HG02840 (cell line): ENCODE measurements around the gene OR52H1.
"Not testable (repeated sequence)": the region's sequence is repeated elsewhere in the genome, so short reads cannot be mapped to it uniquely, and the experiment has no call there.

ENCODE experiments used
- ATAC-seq: cut with Tn5 transposase; IDR thresholded peaks from one replicate; pipeline ENCODE4 v1.9.1; 2021; ENCODE audit warnings: mild to moderate bottlenecking, moderate library complexity, moderate number of reproducible peaks; ENCODE audit not compliant: unreplicated experiment, low FRiP score

The OR52H1 gene

DNA sequence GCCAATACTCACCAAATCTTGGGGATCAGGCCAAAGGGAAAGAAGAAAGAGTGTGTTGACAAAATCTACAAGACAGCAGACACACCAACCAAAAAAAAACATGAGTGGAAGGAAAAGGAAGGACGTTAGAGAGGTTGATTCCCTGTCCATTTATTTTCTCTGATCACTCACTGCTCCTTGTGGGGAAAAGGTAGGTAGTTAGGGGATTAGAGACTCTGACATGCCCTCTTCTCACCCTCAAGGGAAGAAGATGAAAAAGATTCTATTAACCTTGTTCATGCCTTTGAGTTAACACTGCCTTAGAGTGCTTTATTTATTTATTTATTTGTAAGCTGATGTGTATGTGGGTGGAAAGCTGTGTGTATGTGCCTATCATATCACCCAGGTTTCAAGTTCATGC is at the start of gene OR52H1:
TSS of gene OR52H1 (minus strand) at position 101 of the 400 bp plus-strand sequence. CDS start 3,035 bp downstream, outside the sequence.
- ATAC-seq: no peak

- no peak for ATAC-seq
These were observed 49.6 kb upstream of the OR52H1 start for GRCh38 chr11:5597953-5598352.

DNA sequence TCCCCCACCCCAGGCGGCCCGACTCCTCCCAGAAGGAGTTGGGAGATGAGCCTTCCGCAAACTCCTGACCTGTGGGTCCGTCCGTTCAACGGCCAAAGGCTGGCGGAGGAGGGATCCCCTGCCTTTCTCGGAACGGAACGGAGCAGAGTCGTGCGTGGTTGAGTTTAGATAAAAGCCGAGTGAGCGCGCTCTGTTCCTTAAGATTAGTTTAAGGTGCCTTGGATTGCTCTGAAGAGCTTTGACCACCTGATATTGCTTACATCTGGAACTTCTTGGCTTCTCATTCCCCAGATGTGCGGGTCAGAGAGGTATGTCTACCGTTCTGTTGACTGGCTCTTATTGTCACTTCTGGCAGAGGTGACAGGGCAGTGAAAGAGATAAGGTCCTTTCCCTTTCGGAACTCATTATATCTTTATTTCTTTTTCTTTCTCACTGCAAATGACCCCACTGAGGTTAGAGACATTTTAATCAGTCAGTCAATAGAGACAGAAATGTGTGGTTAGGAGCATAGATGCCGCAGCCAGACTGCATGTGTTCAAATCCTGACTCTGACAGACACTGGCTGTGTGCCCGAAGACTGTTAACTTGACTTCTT is 48.4 kb upstream of the OR52H1 start, which contains the start of gene TRIM6:
TSS of gene TRIM6 (plus strand) at position 31 of the 595 bp plus-strand sequence. CDS start at position 292, 261 bp downstream.
- peak; percentile 41 for ATAC-seq

- ATAC-seq: no peak
These were observed 44.8 kb upstream of the OR52H1 start for GRCh38 chr11:5593146-5593545.

- no peak for ATAC-seq
These were observed 44.3 kb upstream of the OR52H1 start for GRCh38 chr11:5592615-5593014.

GRCh38 chr11:5591613-5592012 is 43.3 kb upstream of the OR52H1 start:
- no peak for ATAC-seq

DNA sequence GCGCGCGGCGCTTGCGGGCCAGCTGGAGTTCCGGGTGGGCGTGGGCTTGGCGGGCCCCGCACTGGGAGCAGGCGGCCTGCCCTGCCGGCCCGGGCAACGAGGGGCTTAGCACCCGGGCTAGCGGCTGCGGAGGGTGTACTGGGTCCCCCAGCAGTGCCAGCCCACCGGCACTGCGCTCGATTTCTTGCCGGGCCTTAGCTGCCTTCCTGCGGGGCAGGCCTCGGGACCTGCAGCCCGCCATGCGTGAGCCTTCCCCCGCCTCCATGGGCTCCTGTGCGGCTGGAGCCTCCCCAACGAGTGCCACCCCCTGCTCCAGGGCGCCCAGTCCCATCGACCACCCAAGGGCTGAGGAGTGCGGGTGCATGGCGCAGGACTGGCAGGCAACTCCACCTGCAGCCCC is 41.6 kb upstream of the OR52H1 start:
- not testable (repeated sequence) for ATAC-seq

- ATAC-seq: not testable (repeated sequence)
These were observed 36.1 kb upstream of the OR52H1 start for GRCh38 chr11:5584458-5584857.

- ATAC-seq: no peak
These were observed 32.7 kb upstream of the OR52H1 start for GRCh38 chr11:5581014-5581413.

DNA sequence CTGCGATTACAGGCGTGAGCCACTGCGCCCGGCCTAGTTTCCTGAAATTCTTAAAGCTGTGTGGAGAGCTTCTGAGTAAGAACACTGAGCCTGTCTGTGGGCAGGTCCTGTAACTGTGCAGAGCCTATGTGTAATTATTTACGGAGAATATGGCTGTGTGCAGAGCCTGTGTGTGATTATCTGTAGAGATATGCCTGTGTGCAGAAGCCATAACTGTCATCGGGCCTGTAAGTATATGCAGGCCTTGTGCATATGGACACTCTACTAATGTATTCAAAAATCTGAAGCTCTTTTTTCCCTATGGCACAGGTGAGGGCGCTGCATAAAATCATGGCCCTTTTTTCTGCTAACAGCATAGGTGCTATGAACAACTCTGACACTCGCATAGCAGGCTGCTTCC is 32.2 kb upstream of the OR52H1 start, which contains the start of gene OR52B6:
TSS of gene OR52B6 (plus strand) at position 301 of the 400 bp plus-strand sequence. CDS start at position 301, 0 bp downstream.
- ATAC-seq: no peak

GRCh38 chr11:5577101-5577500 is 28.8 kb upstream of the OR52H1 start:
- no peak for ATAC-seq

DNA sequence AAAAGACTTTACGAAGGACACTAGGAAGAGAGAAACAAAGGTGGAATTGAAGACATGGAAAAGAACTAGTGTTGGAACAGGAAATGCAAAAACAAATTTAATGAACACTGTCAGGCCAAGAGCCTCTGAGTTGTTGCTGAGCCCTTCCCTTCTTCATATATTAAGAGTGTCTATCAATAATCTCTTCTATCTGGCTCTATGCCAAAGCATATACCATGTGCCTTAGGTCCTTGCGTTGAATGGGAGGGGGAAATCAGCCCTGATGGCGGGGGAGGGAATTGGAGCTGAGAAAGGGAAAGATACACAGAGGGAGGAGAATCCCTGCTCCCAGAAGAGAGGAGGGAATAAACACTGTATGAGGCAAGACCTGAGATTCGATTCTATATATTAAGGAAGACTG is 26.8 kb upstream of the OR52H1 start:
- no peak for ATAC-seq

GRCh38 chr11:5574654-5575053 is 26.3 kb upstream of the OR52H1 start:
- no peak for ATAC-seq

GRCh38 chr11:5564259-5565019 is 16.1 kb upstream of the OR52H1 start:
- no peak for ATAC-seq

DNA sequence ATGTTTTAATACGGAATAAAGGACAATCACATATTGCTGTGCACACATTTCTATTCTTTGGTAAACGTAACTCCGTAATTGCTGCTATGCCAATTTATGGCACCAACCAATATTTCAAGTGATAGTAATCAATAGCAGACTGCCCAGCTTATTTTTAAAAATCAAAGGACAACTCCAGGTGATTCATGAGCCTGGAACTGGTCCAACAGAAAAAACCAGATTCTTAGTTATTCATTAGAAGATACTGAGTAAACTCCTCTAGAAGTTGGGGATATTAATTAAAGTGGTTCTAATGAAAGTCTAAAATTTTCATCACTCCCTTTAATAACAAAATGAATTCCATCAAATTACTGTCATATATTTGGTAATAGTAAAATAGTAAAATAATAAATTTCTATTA is 9.4 kb upstream of the OR52H1 start:
- ATAC-seq: no peak

DNA sequence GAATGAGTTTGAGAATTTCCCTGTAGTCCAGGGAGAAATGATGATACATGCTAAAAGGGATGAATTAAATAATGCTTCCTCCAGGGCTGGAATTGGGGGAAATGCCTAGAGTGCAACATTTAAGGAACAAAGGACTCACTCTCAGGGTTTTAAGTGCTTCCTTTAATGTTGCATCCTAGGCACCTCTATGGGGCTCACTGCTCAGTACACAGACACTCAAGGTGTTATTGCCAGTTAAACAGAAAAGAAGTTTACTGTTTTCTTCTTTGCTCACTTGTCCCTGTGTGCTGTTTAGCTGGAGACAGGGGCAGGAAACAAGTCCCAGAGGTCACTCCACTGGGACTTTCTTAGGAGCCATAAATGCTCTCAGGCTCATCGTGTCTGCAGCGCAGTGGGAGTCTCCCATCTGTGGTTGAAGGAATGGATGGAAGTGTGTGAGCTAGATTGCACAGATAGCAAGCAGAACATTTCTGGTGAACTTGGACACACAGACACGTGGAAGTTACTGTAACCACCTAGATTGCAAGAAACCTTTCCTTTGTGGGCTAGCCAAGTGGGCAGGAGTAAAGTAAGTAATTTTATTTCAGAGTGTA is 8.4 kb upstream of the OR52H1 start:
- ATAC-seq: no peak

DNA sequence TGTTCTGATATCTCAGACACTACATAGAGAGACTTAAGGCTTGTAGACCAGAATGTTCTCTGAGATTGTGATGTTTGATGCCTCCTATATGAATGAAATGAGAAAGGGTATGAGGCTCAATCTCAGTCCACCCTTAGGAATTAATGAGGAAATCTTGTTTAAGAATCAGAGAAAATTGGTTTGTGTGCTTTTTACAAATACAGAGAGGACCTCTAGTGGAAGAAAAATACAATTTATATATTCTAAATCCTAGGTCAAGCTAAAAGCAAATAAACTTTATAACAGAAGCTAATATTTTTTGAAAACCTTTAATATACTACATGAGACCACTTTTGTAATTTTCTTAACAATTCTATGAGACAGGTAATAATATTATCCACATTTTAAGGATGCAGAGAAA is 5.0 kb upstream of the OR52H1 start:
- no peak for ATAC-seq

GRCh38 chr11:5550440-5551095 is 2.2 kb upstream of the OR52H1 start:
- ATAC-seq: no peak

DNA sequence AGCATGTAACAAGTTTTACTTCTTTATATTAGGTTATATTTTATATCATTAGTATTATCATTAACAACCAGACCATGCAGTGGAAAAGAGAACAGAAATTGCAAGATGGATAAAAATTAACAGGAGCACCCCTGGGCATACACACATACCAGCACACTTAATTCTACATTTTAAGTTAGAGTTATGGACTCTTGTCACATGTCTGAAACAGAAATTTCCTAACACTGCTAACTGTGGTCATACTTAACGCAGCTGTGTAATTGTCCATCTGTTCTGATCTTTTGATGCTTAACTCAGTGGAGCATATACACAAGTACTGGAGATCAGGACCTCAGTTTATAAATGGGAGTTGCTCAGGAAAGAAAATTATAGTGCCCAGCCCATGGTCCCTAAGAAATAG is 358 bp downstream of the OR52H1 start:
- peak; percentile 69 for ATAC-seq

DNA sequence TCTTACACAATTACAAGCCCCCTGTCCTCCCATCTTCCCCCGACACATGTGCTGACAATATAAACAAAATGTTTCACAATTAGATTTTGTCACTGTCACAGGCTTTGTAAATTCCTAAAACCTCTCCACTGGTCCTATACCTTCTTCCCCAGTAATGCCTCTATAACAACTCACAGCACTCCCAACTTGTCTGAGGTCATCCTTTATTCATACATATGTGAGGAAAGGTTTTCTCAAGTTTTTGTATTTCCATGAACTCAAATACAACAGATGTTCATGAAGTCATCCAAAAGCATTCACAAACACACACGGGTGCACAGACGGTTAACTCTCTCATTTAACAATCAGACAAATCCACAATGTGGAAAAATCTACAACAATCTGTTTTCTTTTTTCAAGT is 1.9 kb downstream of the OR52H1 start:
- no peak for ATAC-seq

- no peak for ATAC-seq
These were observed 6.9 kb downstream of the OR52H1 start for GRCh38 chr11:5541427-5541826.
